OCI-LY1 (cell line): ENCODE results near the gene ST8SIA2.
"Not testable (repeated sequence)": the region's sequence is repeated elsewhere in the genome, so short reads cannot be mapped to it uniquely, and the experiment has no call there.

Source experiments
- H2AFZ ChIP-seq: fragments of 200-600 bp; sonication (generic), shearing (Covaris generic); 2 replicates; pipeline ENCODE4 v1.6.0; 2014; ENCODE audit warnings: antibody characterized with exemption, mild to moderate bottlenecking, low read length
- H3F3A ChIP-seq: fragments of 200-600 bp; sonication (generic), shearing (Covaris generic); 2 replicates; pipeline ENCODE4 v1.6.0; 2014; ENCODE audit warnings: mild to moderate bottlenecking, antibody characterized with exemption, low read length, moderate library complexity; ENCODE audit not compliant: insufficient read depth
- H3K27ac ChIP-seq: fragments of 200-600 bp; sonication (generic); 2 replicates; pipeline ENCODE4 v1.5.1; 2014; ENCODE audit warnings: low read length, mixed run types, mild to moderate bottlenecking, low read depth; ENCODE audit not compliant: poor library complexity, severe bottlenecking
- H3K27me3 ChIP-seq: fragments of 200-600 bp; sonication (generic); 2 replicates; pipeline ENCODE4 v1.6.0; 2014; ENCODE audit warnings: antibody characterized with exemption, mild to moderate bottlenecking, low read length, moderate library complexity; ENCODE audit not compliant: insufficient read depth
- H3K36me3 ChIP-seq: fragments of 200-600 bp; sonication (generic); 2 replicates; pipeline ENCODE4 v1.6.1; 2014; ENCODE audit warnings: mild to moderate bottlenecking, antibody characterized with exemption, low read length, moderate library complexity, mixed read lengths; ENCODE audit not compliant: insufficient read depth
- H3K4me1 ChIP-seq: fragments of 200-600 bp; sonication (generic); 2 replicates; pipeline ENCODE4 v1.5.1; 2014; ENCODE audit warnings: mild to moderate bottlenecking, low read length, moderate library complexity; ENCODE audit not compliant: insufficient read depth, severe bottlenecking
- H3K4me2 ChIP-seq: fragments of 200-600 bp; sonication (generic), shearing (Covaris generic); 2 replicates; pipeline ENCODE4 v1.6.1; 2014; ENCODE audit warnings: low read length
- H3K4me3 ChIP-seq: fragments of 200-600 bp; sonication (generic); 2 replicates; pipeline ENCODE4 v1.5.1; 2014; ENCODE audit warnings: low read length, low read depth, mild to moderate bottlenecking, mixed read lengths; ENCODE audit not compliant: poor library complexity, severe bottlenecking
- H3K79me2 ChIP-seq: fragments of 200-600 bp; shearing (Covaris generic); 2 replicates; pipeline ENCODE4 v1.6.1; 2016; ENCODE audit warnings: mixed run types, low read length, mixed read lengths; ENCODE audit not compliant: insufficient read depth
- H3K9ac ChIP-seq: fragments of 200-600 bp; sonication (generic), shearing (Covaris generic); 2 replicates; pipeline ENCODE4 v1.6.1; 2014; ENCODE audit warnings: mild to moderate bottlenecking, low read length, mixed read lengths
- H3K9me2 ChIP-seq: fragments of 200-600 bp; sonication (generic), shearing (Covaris generic); 2 replicates; pipeline ENCODE4 v1.6.1; 2014; ENCODE audit warnings: low read depth, mild to moderate bottlenecking, low read length, mixed read lengths
- H3K9me3 ChIP-seq: fragments of 200-600 bp; shearing (Covaris generic); 2 replicates; pipeline ENCODE4 v1.6.1; 2014; ENCODE audit warnings: low read length, mixed read lengths
- H4K20me1 ChIP-seq: fragments of 200-600 bp; sonication (generic), shearing (Covaris generic); 2 replicates; pipeline ENCODE4 v1.6.0; 2016; ENCODE audit warnings: mild to moderate bottlenecking, low read length; ENCODE audit not compliant: insufficient read depth
- EZH2 ChIP-seq: fragments of 200-600 bp; sonication (generic), shearing (Covaris generic); IDR thresholded peaks from 2 replicates; pipeline ENCODE4 v1.8.0; 2017; ENCODE audit warnings: borderline replicate concordance, mixed run types, mild to moderate bottlenecking, antibody characterized with exemption, low read length, moderate library complexity, mixed read lengths
- TF ChIP-seq, protein P1 (sequence below): fragments of 200-600 bp; sonication (generic), shearing (Covaris generic); IDR thresholded peaks from 2 replicates; pipeline ENCODE4 v1.5.1; 2017; ENCODE audit warnings: mild to moderate bottlenecking, antibody characterized with exemption, low read length, moderate library complexity, mixed read lengths

ST8SIA2 gene

DNA sequence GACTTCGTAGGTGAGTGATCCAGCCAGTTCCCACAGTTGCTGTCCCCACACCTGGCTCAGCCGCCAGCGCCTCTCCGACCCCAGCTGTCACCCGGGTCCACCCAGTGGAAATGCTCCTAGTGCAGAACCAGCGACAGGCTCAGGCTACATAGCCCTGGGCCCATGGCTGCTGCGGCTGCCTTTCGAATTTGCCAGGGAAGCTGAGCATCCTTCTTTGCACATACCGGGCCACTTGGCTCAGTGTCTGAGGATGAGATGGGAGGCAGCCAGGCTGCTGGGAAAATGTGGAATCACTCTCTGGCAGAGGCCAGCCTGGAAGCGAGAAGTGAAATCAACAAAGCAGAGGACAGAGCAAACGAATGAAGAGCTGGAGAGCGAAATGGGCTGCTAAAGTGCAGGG, 80.1 kb downstream of the ST8SIA2 start:
- no peak overlapping the region for H3K4me2 ChIP-seq
- no peaks in the 10 kb centered on the region for H3K9me2 ChIP-seq
- no peaks in the 10 kb centered on the region for H3K4me1 ChIP-seq
- H3K4me3 ChIP-seq, result no peak overlapping the region
- no peaks in the 10 kb centered on the region for H3K9me3 ChIP-seq
- TF ChIP-seq, protein P1, sequence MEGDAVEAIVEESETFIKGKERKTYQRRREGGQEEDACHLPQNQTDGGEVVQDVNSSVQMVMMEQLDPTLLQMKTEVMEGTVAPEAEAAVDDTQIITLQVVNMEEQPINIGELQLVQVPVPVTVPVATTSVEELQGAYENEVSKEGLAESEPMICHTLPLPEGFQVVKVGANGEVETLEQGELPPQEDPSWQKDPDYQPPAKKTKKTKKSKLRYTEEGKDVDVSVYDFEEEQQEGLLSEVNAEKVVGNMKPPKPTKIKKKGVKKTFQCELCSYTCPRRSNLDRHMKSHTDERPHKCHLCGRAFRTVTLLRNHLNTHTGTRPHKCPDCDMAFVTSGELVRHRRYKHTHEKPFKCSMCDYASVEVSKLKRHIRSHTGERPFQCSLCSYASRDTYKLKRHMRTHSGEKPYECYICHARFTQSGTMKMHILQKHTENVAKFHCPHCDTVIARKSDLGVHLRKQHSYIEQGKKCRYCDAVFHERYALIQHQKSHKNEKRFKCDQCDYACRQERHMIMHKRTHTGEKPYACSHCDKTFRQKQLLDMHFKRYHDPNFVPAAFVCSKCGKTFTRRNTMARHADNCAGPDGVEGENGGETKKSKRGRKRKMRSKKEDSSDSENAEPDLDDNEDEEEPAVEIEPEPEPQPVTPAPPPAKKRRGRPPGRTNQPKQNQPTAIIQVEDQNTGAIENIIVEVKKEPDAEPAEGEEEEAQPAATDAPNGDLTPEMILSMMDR, result no peak
- no peak for TF ChIP-seq EZH2
- H3K79me2 ChIP-seq, result no peaks in the 10 kb centered on the region
- H3K27ac ChIP-seq, result no peak overlapping the region
- H3K36me3 ChIP-seq, result no peaks in the 10 kb centered on the region
- H4K20me1 ChIP-seq, result no peaks in the 10 kb centered on the region
- no peak overlapping the region for H3K9ac ChIP-seq
- 0 out of 2 replicates have a peak, but pooled peaks cover 4% of the 10 kb centered on the region for H3K27me3 ChIP-seq
- no peak overlapping the region for H2AFZ ChIP-seq
- H3F3A ChIP-seq, result no peaks in the 10 kb centered on the region

DNA sequence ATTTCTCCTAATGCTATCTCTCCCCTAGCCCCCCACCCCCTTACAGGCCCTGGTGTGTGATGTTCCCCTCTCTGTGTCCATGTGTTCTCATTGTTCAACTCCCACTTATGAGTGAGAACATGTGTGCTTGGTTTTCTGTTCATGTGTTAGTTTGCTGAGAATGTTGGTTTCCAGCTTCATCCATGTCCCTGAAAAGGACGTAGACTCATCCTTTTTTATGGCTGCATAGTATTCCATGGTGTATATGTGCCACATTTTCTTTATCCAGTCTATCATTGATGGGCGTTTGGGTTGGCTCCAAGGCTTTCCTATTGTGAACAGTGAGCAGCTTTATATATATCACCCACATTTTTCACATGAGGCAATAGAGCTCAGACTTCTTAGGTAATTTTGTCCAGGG, 86.0 kb downstream of the ST8SIA2 start:
- H3K4me2 ChIP-seq, H3K36me3 ChIP-seq, H3K27me3 ChIP-seq, H3K79me2 ChIP-seq, H3K27ac ChIP-seq, H4K20me1 ChIP-seq, H3F3A ChIP-seq, H3K9me3 ChIP-seq, H3K9me2 ChIP-seq, H2AFZ ChIP-seq, H3K9ac ChIP-seq, H3K4me3 ChIP-seq, H3K4me1 ChIP-seq: not testable (repeated sequence)

DNA sequence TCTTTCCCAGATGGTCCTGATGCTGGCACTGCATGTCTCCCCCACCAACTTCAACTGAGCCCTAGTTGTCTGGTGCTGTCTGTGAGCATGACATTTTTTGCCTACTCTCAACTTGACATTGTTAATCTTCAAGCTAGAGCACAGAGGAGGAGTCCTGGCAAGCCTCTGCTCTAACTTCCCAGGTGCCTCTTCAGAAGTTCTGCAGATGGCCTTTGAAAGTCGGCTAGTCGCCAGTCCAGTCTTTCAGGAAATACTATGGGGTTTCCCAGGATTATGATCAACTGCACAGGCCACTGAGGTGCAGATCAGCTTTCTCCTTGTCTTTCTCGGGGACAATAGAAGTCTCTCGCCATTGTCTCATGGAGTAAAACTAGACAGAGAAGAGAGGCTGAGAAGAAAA, 86.7 kb downstream of the ST8SIA2 start:
- H3K36me3 ChIP-seq, result no peaks in the 10 kb centered on the region
- H2AFZ ChIP-seq, result no peak overlapping the region
- TF ChIP-seq EZH2, result no peak
- TF ChIP-seq, protein P1, result no peak
- no peak overlapping the region for H3K27ac ChIP-seq
- no peaks in the 10 kb centered on the region for H3K4me1 ChIP-seq
- no peak overlapping the region for H3K9ac ChIP-seq
- no peaks in the 10 kb centered on the region for H3K27me3 ChIP-seq
- no peaks in the 10 kb centered on the region for H3K9me2 ChIP-seq
- no peak overlapping the region for H3K4me2 ChIP-seq
- H3F3A ChIP-seq, result no peaks in the 10 kb centered on the region
- no peaks in the 10 kb centered on the region for H3K9me3 ChIP-seq
- no peaks in the 10 kb centered on the region for H3K79me2 ChIP-seq
- no peak overlapping the region for H3K4me3 ChIP-seq
- no peaks in the 10 kb centered on the region for H4K20me1 ChIP-seq

DNA sequence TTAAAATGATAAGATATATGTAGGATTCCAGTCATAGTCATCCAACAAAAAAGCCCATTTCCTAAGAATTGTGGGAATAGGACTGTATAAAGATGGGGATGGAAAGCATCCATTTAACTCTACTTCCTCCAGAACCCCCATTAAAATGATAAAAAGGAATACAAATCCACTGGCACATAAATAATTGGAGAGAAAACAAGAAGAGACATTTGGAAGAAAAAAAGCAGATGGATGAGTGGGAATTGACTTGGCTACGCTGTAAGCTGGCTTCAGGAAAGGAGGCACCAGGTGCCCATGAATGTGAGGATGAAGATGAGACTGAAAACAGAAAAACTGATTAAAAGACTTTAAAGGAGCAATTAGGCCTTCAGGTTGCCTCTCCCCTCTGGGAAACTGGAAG, 91.8 kb downstream of the ST8SIA2 start:
- Histone ChIP-seq H3K9ac (no peak overlapping the region), H4K20me1 (no peaks in the 10 kb centered on the region), H3K9me2 (no peaks in the 10 kb centered on the region), H3K9me3 (no peaks in the 10 kb centered on the region), H3K36me3 (no peaks in the 10 kb centered on the region), H2AFZ (no peak overlapping the region), H3K27me3 (no peaks in the 10 kb centered on the region), H3K79me2 (no peaks in the 10 kb centered on the region), H3K4me3 (no peak overlapping the region), H3K4me2 (no peak overlapping the region), H3F3A (no peaks in the 10 kb centered on the region), H3K4me1 (no peaks in the 10 kb centered on the region), H3K27ac (no peak overlapping the region)
- TF ChIP-seq, protein P1, result no peak
- TF ChIP-seq EZH2, result no peak
